T-helper 2 cell treated with Interferon-gamma antibody and Interleukin-4, amounts not matched to agents 5 μg/mL and 100 μg/mL, for 36 hours (primary cell): Measurements from ENCODE around the gene FAM199X.

ENCODE experiments used
- DNase-seq: peaks from one replicate; pipeline ENCODE4 v3.0.0; 2021; ENCODE audit warnings: low spot score
- H3K27ac Mint-ChIP-seq: one replicate; pipeline ENCODE4 v1.8.0; 2021; ENCODE audit warnings: mild to moderate bottlenecking, mixed read lengths
- H3K27me3 Mint-ChIP-seq: one replicate; pipeline ENCODE4 v1.8.0; 2021; ENCODE audit warnings: low read depth, mixed read lengths
- H3K36me3 Mint-ChIP-seq: one replicate; pipeline ENCODE4 v1.8.0; 2021; ENCODE audit warnings: low read depth, mixed read lengths
- H3K4me1 Mint-ChIP-seq: one replicate; pipeline ENCODE4 v1.8.0; 2021; ENCODE audit warnings: low read depth, mixed read lengths
- H3K4me3 Mint-ChIP-seq: one replicate; pipeline ENCODE4 v1.8.0; 2022; ENCODE audit warnings: mild to moderate bottlenecking, moderate library complexity, mixed read lengths
- H3K9me3 Mint-ChIP-seq: one replicate; pipeline ENCODE4 v1.8.0; 2021; ENCODE audit warnings: mixed read lengths

FAM199X gene

GRCh38 chrX:104165894-104166734 is at the start of gene FAM199X:
TSS of gene FAM199X (plus strand) at chrX:104166453. CDS start at chrX:104166786, 333 bp downstream.
- peak; percentile 87 for DNase-seq
- H3K9me3 Mint-ChIP-seq = no peaks in the 10 kb centered on the region
- H3K36me3 Mint-ChIP-seq = peaks cover 10% of the 10 kb centered on the region
- peak within 1 kb of the TSS; percentile 87 for H3K27ac Mint-ChIP-seq
- H3K4me1 Mint-ChIP-seq = peaks cover 25% of the 10 kb centered on the region
- no peaks in the 10 kb centered on the region for H3K27me3 Mint-ChIP-seq
- H3K4me3 Mint-ChIP-seq = peak within 1 kb of the TSS; percentile 82

- no peaks in the 10 kb centered on the region for H3K36me3 Mint-ChIP-seq
- no peaks in the 10 kb centered on the region for H3K9me3 Mint-ChIP-seq
- no peak overlapping the region for H3K27ac Mint-ChIP-seq
- peaks cover 9% of the 10 kb centered on the region for H3K27me3 Mint-ChIP-seq
- no peak for DNase-seq
- H3K4me3 Mint-ChIP-seq = no peak overlapping the region
- H3K4me1 Mint-ChIP-seq = peaks cover 15% of the 10 kb centered on the region
These were observed 48.5 kb upstream of the FAM199X start for GRCh38 chrX:104117759-104118158.

DNA sequence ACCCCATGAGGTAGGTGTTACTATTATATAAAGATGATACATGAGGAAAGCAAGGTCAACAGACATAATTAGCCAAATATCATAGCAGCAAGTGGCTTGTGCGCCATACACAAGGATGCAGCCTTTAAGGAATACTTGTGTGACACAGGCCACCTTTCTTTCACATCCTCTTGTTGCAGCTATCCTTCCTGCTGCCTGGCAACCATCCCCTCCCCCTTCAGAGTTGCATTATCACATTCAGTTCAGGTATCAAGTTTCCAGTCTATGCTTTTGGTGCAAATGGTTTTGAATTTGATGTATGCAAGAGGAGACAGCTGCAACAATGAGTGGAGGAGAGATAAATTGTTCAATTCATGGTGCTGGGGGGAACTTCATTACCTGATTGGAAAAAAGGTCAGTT is 47.5 kb upstream of the FAM199X start:
- H3K27me3 Mint-ChIP-seq = peaks cover 2% of the 10 kb centered on the region
- no peaks in the 10 kb centered on the region for H3K36me3 Mint-ChIP-seq
- H3K4me3 Mint-ChIP-seq = no peak overlapping the region
- H3K9me3 Mint-ChIP-seq = no peaks in the 10 kb centered on the region
- no peak for DNase-seq
- H3K4me1 Mint-ChIP-seq = peaks cover 17% of the 10 kb centered on the region
- no peak overlapping the region for H3K27ac Mint-ChIP-seq

DNA sequence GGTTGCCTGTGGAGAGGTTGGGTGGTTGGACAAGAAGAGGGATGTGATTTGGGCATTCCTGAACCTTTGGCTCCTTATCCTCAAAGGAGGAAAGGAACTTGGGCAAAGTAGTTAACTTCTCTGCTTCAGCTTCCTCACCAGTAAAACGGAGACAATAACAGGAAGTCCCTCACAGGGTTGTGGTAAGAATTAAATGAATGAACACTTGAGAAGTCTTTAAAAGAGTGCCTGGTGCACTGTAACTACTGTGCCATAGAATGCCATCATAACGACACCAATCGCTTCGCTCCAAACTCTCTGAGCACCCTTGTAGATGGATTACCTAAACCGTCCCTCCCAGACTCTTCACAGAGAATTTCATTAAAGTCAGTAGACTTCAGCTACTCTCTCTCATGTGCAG is 43.4 kb upstream of the FAM199X start:
- H3K4me3 Mint-ChIP-seq = peak overlapping the region; percentile 36

GRCh38 chrX:104126856-104127255 is 39.4 kb upstream of the FAM199X start:
- H3K27ac Mint-ChIP-seq = no peak overlapping the region
- H3K4me1 Mint-ChIP-seq = peaks cover 8% of the 10 kb centered on the region
- H3K36me3 Mint-ChIP-seq = no peaks in the 10 kb centered on the region
- no peaks in the 10 kb centered on the region for H3K27me3 Mint-ChIP-seq
- no peaks in the 10 kb centered on the region for H3K9me3 Mint-ChIP-seq
- H3K4me3 Mint-ChIP-seq = no peak overlapping the region
- DNase-seq = no peak

More for the DNA sequence above, 43.4 kb upstream of the FAM199X start:
- H3K9me3 Mint-ChIP-seq = no peaks in the 10 kb centered on the region
- H3K36me3 Mint-ChIP-seq = no peaks in the 10 kb centered on the region
- H3K4me1 Mint-ChIP-seq = peaks cover 14% of the 10 kb centered on the region
- H3K27me3 Mint-ChIP-seq = no peaks in the 10 kb centered on the region
- peak overlapping the region; percentile 68 for H3K27ac Mint-ChIP-seq
- DNase-seq = no peak

DNA sequence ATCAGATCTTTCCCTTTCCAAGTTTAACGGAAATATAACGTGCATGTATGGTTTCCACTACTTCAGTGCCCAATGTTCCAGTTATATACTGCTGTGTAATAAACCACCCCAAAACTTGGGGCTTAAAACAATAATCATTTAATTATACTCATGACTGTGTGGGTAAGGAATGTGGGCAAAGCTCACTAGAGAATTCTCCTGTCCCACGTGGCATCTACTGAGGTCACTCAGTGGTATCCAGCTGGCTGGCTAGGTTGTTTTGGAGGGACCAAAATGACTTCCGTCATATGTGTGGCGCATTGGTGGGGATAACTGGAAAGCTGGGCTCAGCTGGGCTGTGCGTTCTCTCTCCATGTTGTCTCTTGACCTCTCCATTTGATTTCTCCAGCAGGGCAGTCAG is 35.4 kb upstream of the FAM199X start:
- Mint-ChIP-seq H3K4me1 (peaks cover 8% of the 10 kb centered on the region), H3K36me3 (no peaks in the 10 kb centered on the region), H3K27ac (no peak overlapping the region)

DNA sequence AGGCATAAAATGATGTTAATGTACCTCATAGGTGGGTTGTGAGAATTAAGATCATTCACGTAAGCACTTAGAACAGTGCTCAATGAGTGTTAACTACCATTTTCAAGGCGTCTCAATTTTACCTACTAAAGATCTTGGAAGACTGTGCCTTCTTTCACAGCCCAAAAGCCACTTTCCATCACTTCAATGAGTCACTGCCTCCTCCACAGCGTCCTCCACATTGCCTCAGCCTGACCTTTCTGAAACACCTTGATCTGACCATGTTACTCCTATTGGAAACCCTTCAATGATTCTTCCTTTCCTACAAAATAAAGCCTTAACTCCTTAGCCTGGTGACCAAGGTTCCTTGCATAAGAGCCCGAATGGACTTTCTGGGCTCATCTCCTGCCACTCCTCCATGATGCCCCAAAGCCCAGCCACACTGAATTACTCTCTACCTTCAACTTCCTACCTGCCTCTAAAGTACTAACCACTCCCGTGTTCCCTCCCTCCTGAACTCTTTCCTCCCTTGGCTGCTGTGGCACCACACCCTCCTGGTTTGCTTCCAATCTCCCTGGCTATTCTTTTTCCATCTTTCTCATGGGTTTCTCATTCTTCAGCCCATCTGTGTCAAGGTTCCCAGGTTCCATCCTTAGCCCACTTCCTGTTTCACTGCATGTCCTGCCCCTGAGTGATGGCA is 31.5 kb upstream of the FAM199X start:
- Mint-ChIP-seq H3K27ac (no peak overlapping the region), H3K36me3 (no peaks in the 10 kb centered on the region), H3K27me3 (no peaks in the 10 kb centered on the region), H3K4me1 (peaks cover 8% of the 10 kb centered on the region), H3K4me3 (no peak overlapping the region), H3K9me3 (no peaks in the 10 kb centered on the region)
- no peak for DNase-seq

More for the DNA sequence above, 35.4 kb upstream of the FAM199X start:
- Mint-ChIP-seq H3K9me3 (no peaks in the 10 kb centered on the region), H3K27me3 (no peaks in the 10 kb centered on the region), H3K4me3 (no peak overlapping the region)
- no peak for DNase-seq

- Mint-ChIP-seq H3K27me3 (no peaks in the 10 kb centered on the region), H3K36me3 (no peaks in the 10 kb centered on the region), H3K9me3 (no peaks in the 10 kb centered on the region), H3K4me1 (peaks cover 8% of the 10 kb centered on the region), H3K4me3 (no peak overlapping the region), H3K27ac (peak overlapping the region; percentile 12)
- no peak for DNase-seq
These were observed 30.6 kb upstream of the FAM199X start for GRCh38 chrX:104135677-104136076.

DNA sequence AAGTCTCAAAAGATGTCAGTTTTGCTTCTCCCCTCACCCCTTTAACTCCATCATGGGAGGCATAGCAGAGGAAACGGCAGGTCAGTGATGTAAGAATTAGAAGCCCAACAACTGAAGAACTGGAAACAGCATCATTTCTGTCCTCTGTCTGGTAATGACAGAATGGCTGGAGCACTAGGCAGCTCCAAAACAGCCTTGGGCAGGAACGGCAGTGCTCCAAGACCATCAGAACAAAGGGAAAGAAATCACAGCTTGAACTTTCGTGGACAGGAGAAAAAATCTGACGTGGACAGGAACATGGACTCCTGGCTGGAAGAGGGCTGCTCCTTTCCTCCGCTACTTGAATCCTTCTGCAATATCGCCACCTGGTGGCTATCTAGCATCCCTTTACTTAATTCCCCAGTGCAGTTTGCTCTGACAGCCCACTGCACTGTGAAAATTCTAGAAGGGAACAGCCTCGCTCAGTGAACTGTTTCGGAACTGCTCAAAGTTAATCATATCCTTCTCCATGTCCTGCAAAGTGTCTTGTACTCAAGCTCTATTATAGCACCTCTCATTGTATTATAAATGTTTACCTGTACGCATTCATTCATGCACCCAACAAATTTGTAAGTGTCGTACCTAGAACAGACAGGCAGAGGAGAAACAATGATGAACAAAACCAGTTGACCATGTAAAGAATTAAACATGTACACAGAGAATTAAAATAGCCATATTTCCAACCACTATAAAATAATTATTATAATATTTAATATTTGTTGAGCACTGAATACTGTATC is 29.8 kb upstream of the FAM199X start:
- Mint-ChIP-seq H3K27me3 (no peaks in the 10 kb centered on the region), H3K4me3 (no peak overlapping the region), H3K4me1 (peaks cover 8% of the 10 kb centered on the region), H3K36me3 (no peaks in the 10 kb centered on the region), H3K27ac (no peak overlapping the region), H3K9me3 (no peaks in the 10 kb centered on the region)
- DNase-seq = peak; percentile 18

- no peaks in the 10 kb centered on the region for H3K27me3 Mint-ChIP-seq
- no peaks in the 10 kb centered on the region for H3K9me3 Mint-ChIP-seq
- no peak for DNase-seq
- H3K36me3 Mint-ChIP-seq = no peaks in the 10 kb centered on the region
- no peak overlapping the region for H3K27ac Mint-ChIP-seq
- H3K4me3 Mint-ChIP-seq = no peak overlapping the region
- H3K4me1 Mint-ChIP-seq = peaks cover 8% of the 10 kb centered on the region
These were observed 28.8 kb upstream of the FAM199X start for GRCh38 chrX:104137496-104137895.

DNA sequence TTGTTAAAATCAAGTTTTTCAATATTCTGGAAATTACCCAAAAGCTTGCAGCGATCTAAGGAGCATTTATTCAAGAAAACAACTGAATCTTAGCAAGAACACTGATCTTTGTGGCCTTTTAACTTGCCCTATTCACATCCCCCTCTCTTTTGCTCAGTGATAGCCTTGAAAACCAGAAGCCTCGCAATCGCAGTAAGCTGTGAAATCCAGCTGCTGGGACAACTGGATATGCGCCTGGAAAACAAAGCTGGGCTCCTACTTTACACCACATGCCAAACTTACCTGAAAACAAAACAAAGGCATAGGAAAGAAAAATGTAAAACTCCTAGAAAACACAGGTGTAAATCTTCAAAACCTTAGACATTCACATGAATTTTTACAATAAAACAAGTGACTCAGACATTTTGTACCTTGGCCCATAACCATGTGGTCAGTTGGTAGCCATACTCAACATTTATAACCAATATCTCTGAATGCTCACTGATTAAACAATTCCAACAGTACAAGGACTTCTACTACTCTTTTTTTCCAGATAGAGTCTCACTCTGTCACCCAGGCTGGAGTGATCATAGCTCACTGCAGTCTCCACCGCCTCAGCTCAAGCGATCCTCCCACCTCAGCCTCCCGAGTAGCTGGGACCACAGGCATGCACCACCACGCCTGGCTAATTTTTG is 25.0 kb upstream of the FAM199X start:
- H3K4me1 Mint-ChIP-seq = peaks cover 2% of the 10 kb centered on the region
- no peaks in the 10 kb centered on the region for H3K9me3 Mint-ChIP-seq
- H3K36me3 Mint-ChIP-seq = no peaks in the 10 kb centered on the region
- H3K4me3 Mint-ChIP-seq = no peak overlapping the region
- no peak for DNase-seq
- peaks cover 2% of the 10 kb centered on the region for H3K27me3 Mint-ChIP-seq
- H3K27ac Mint-ChIP-seq = no peak overlapping the region

- Mint-ChIP-seq H3K9me3 (no peaks in the 10 kb centered on the region), H3K36me3 (no peaks in the 10 kb centered on the region), H3K27me3 (no peaks in the 10 kb centered on the region), H3K4me1 (no peaks in the 10 kb centered on the region), H3K4me3 (no peak overlapping the region), H3K27ac (no peak overlapping the region)
- DNase-seq = no peak
These were observed 15.2 kb upstream of the FAM199X start for GRCh38 chrX:104151037-104151436.

DNA sequence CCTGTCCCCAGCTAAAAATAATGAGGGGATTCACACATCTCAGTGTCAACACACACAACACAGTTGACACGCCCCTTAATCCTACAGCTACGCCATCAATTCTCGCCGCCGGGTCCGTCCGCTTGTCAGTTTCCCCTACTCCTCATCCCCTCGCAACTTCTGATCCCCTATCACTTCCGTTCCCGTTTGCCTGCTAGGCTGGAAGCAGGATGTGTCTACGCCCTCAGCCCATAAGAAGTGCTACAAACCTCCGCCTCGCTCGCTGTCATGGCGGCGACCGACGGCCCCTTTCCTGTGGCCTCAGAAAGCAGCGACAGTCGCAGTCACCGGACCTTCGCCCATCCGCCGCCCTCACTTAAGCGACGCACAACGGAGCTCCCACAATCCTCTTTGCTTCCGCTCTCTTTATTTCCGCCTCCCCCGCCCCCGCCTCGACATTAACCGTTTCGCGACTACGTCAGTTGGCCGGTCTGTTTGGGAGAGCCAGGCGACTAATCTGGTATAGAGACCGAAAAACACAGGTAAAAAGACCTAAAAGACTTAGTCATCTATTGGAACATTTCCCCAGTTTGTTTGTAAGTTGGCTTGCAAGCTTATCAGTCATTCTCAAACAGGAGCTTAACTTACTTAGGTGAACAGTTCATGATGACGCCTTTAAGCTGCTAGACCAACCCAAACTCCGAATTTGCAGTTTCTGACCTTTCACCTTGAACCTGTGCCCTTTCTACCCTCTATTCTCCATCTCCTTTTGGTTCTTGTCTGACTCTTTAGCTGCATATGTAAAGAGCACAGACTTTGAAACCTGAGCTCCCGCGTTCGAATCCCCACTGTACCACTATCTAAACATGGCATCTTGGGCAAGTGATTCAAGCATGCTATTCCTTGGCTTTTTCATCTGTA is 9.4 kb upstream of the FAM199X start, which contains the start of gene SLC25A53:
Gene SLC25A53, minus strand, starts transcription at position 380 of the 900 bp plus-strand sequence. CDS start 51,752 bp downstream, outside the sequence.
- no peaks in the 10 kb centered on the region for H3K9me3 Mint-ChIP-seq

More for the DNA sequence above, 9.4 kb upstream of the FAM199X start, which contains the start of gene SLC25A53:
- H3K36me3 Mint-ChIP-seq = peaks cover 2% of the 10 kb centered on the region
- DNase-seq = peak; percentile 79
- peaks cover 9% of the 10 kb centered on the region for H3K4me1 Mint-ChIP-seq
- H3K27me3 Mint-ChIP-seq = no peaks in the 10 kb centered on the region
- peak within 1 kb of the TSS; percentile 100 for H3K27ac Mint-ChIP-seq
- peak within 1 kb of the TSS; percentile 100 for H3K4me3 Mint-ChIP-seq
